H9 (cell line): ENCODE measurements around the gene HASPIN. TPM values are rescaled to one million over a fixed set of nuclear protein-coding genes. Genes with fewer than 3 reads are reported as not detected.

Experiments
- DNase-seq: peaks from one replicate; pipeline ENCODE4 v3.0.0-alpha.2; 2017
- H2AFZ ChIP-seq: one replicate; pipeline ENCODE4 v1.6.1; 2013; ENCODE audit warnings: mild to moderate bottlenecking, low read length, control low read depth, moderate library complexity
- H2AK5ac ChIP-seq: 2 replicates; pipeline ENCODE4 v1.6.1; 2013; ENCODE audit warnings: low read length, control low read depth, mixed read lengths; ENCODE audit not compliant: insufficient read length
- H2BK120ac ChIP-seq: one replicate; pipeline ENCODE4 v1.6.1; 2013; ENCODE audit warnings: low read depth, mild to moderate bottlenecking, low read length, control low read depth, inconsistent platforms; ENCODE audit not compliant: poor library complexity, severe bottlenecking
- H2BK12ac ChIP-seq: 2 replicates; pipeline ENCODE4 v1.6.1; 2013; ENCODE audit warnings: low read length, control low read depth, mixed read lengths, low read depth; ENCODE audit not compliant: insufficient read length
- H2BK15ac ChIP-seq: 2 replicates; pipeline ENCODE4 v1.6.1; 2013; ENCODE audit warnings: low read depth, low read length, control low read depth
- H2BK20ac ChIP-seq: one replicate; pipeline ENCODE4 v1.6.1; 2013; ENCODE audit warnings: low read depth, mild to moderate bottlenecking, low read length, control low read depth, inconsistent platforms; ENCODE audit not compliant: poor library complexity, severe bottlenecking
- H2BK5ac ChIP-seq: 2 replicates; pipeline ENCODE4 v1.6.1; 2013; ENCODE audit warnings: low read length, control low read depth, mixed read lengths; ENCODE audit not compliant: insufficient read length
- H3K14ac ChIP-seq: 2 replicates; pipeline ENCODE4 v1.6.1; 2013; ENCODE audit warnings: low read length, control low read depth; ENCODE audit not compliant: insufficient read depth
- H3K18ac ChIP-seq: 2 replicates; pipeline ENCODE4 v1.6.1; 2013; ENCODE audit warnings: low read depth, mild to moderate bottlenecking, mixed read lengths, low read length, control low read depth; ENCODE audit not compliant: insufficient read length
- H3K23ac ChIP-seq: 2 replicates; pipeline ENCODE4 v1.6.1; 2013; ENCODE audit warnings: low read length, control low read depth, mixed read lengths, low read depth; ENCODE audit not compliant: insufficient read length
- H3K23me2 ChIP-seq: 2 replicates; pipeline ENCODE4 v1.6.1; 2013; ENCODE audit warnings: low read depth, mild to moderate bottlenecking, mixed read lengths, low read length, control low read depth; ENCODE audit not compliant: insufficient read length, poor library complexity, severe bottlenecking
- H3K27ac ChIP-seq: 2 replicates; pipeline ENCODE4 v1.5.1; 2013; ENCODE audit warnings: low read length, control low read depth, mixed read lengths, low read depth; ENCODE audit not compliant: insufficient read length
- H3K27me3 ChIP-seq: 2 replicates; pipeline ENCODE4 v1.6.1; 2013; ENCODE audit warnings: low read length, control low read depth, inconsistent platforms; ENCODE audit not compliant: insufficient read depth
- H3K4ac ChIP-seq: 2 replicates; pipeline ENCODE4 v1.6.1; 2013; ENCODE audit warnings: low read depth, mild to moderate bottlenecking, control low read depth, inconsistent platforms, low read length, moderate library complexity
- H3K4me1 ChIP-seq: 2 replicates; pipeline ENCODE4 v1.6.1; 2013; ENCODE audit warnings: low read length, control low read depth, inconsistent platforms; ENCODE audit not compliant: insufficient read depth
- H3K4me2 ChIP-seq: 2 replicates; pipeline ENCODE4 v1.6.1; 2013; ENCODE audit warnings: low read length, control low read depth, mixed read lengths; ENCODE audit not compliant: insufficient read length, insufficient read depth
- H3K56ac ChIP-seq: 2 replicates; pipeline ENCODE4 v1.6.1; 2013; ENCODE audit warnings: low read depth, mild to moderate bottlenecking, mixed read lengths, low read length, control low read depth; ENCODE audit not compliant: insufficient read length
- H3K79me1 ChIP-seq: 2 replicates; pipeline ENCODE4 v1.6.1; 2013; ENCODE audit warnings: low read depth, mild to moderate bottlenecking, moderate library complexity, low read length, control low read depth, inconsistent platforms; ENCODE audit not compliant: insufficient read depth, poor library complexity, severe bottlenecking
- H3K79me2 ChIP-seq: 2 replicates; pipeline ENCODE4 v1.6.1; 2013; ENCODE audit warnings: low read length, control low read depth, inconsistent platforms; ENCODE audit not compliant: insufficient read depth
- H3K9ac ChIP-seq: 2 replicates; pipeline ENCODE4 v1.6.1; 2013; ENCODE audit warnings: low read length, control low read depth, mixed read lengths; ENCODE audit not compliant: insufficient read length; ENCODE audit errors: extremely low read depth
- H3K9me3 ChIP-seq: one replicate; pipeline ENCODE4 v1.6.1; 2013; ENCODE audit warnings: low read depth, low read length, inconsistent platforms; ENCODE audit not compliant: control insufficient read depth
- H3T11ph ChIP-seq: one replicate; pipeline ENCODE4 v1.6.1; 2013; ENCODE audit warnings: mild to moderate bottlenecking, low read length, control low read depth, inconsistent platforms
- H4K20me1 ChIP-seq: one replicate; pipeline ENCODE4 v1.6.1; 2013; ENCODE audit not compliant: control insufficient read depth, insufficient read length, insufficient read depth
- H4K5ac ChIP-seq: 2 replicates; pipeline ENCODE4 v1.6.1; 2013; ENCODE audit warnings: low read depth, mild to moderate bottlenecking, mixed read lengths, low read length, control low read depth; ENCODE audit not compliant: insufficient read length
- H4K8ac ChIP-seq: replicated peaks from 2 replicates; pipeline ENCODE4 v1.6.1; 2013; ENCODE audit warnings: low read length, control low read depth, mixed read lengths, low read depth; ENCODE audit not compliant: insufficient read length
- H4K91ac ChIP-seq: 2 replicates; pipeline ENCODE4 v1.6.1; 2013; ENCODE audit warnings: low read depth, mild to moderate bottlenecking, moderate library complexity, mixed read lengths, low read length, control low read depth; ENCODE audit not compliant: insufficient read length
- H3K27ac Mint-ChIP-seq, 3 experiments: 2 replicates in 2 of 3; 3 replicates in 1 of 3; pipeline ENCODE4 v1.8.0; 2020 to 2021; ENCODE audit warnings: mixed read lengths in 3 of 3, mild to moderate bottlenecking in 1 of 3, moderate library complexity in 1 of 3
- H3K27me3 Mint-ChIP-seq: 2 replicates; pipeline ENCODE4 v1.8.0; 2021; ENCODE audit warnings: low read depth, mild to moderate bottlenecking, moderate library complexity, mixed read lengths
- H3K36me3 Mint-ChIP-seq, 3 experiments: 2 replicates in 2 of 3; 3 replicates in 1 of 3; pipeline ENCODE4 v1.8.0; 2020 to 2021; ENCODE audit warnings: low read depth in 3 of 3, mixed read lengths in 3 of 3; ENCODE audit not compliant: insufficient read depth in 1 of 3
- H3K4me1 Mint-ChIP-seq, 2 experiments: 2 replicates each; pipeline ENCODE4 v1.8.0; 2020; ENCODE audit warnings: mixed read lengths in 2 of 2
- H3K4me3 Mint-ChIP-seq, 2 experiments: 2 replicates in 1 of 2; 3 replicates in 1 of 2; pipeline ENCODE4 v1.8.0; 2020 to 2021; ENCODE audit warnings: mild to moderate bottlenecking in 2 of 2, mixed read lengths in 2 of 2, moderate library complexity in 1 of 2
- H3K9me3 Mint-ChIP-seq, 2 experiments: 2 replicates in 1 of 2; 3 replicates in 1 of 2; pipeline ENCODE4 v1.8.0; 2020; ENCODE audit warnings: mild to moderate bottlenecking in 2 of 2, mixed read lengths in 2 of 2, moderate library complexity in 1 of 2
- WGBS: extraction: QIAGEN DNeasy Blood & Tissue Kit; methylation state at CpG from one replicate; pipeline ENCODE4 v1.1.7; 2013; ENCODE audit warnings: missing lambda C conversion rate, low lambda C conversion rate, mixed read lengths; ENCODE audit not compliant: insufficient read length; ENCODE audit errors: extremely low coverage; 5-methylcytosine and 5-hydroxymethylcytosine counted together
- total RNA-seq: library from RNA; stranded (reverse); gene quantifications from 2 replicates; pipeline ENCODE4 v1.2.1, GENCODE V29; 2021
- TF ChIP-seq, protein P1 (sequence below): fragments of 200-600 bp; sonication (generic); conservative IDR thresholded peaks from 3 replicates; pipeline ENCODE4 v1.8.0; 2021; ENCODE audit warnings: antibody characterized with exemption, mild to moderate bottlenecking

The HASPIN gene
- total RNA-seq, 1 experiment from 2014 or later: 26.6 TPM

DNA sequence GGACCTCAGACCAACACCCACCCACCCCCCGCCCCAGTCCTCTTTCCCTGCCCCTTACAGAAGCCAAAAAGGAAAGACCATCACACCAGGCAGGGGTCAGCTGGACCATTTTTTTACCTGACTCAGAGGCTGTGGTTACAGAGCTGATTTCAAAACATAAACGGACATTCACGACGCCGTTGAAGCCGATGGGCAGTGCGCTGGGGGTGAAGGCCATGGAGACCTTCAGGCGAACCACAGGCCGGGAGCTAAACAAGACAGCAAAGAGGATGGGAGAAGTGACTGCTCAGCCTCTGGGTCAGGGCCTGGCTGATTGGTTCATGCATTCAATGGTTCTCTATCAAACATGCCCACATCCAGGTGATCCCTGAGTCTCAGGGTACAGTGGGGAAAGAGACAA, 24.1 kb downstream of the HASPIN start:
- no peak overlapping the region for H3K56ac ChIP-seq
- DNase-seq: no peak
- no peaks in the 10 kb centered on the region for H3K36me3 Mint-ChIP-seq
- H3K23me2 ChIP-seq: no peaks in the 10 kb centered on the region
- no peak overlapping the region for H2BK12ac ChIP-seq
- no peaks in the 10 kb centered on the region for H3K9me3 Mint-ChIP-seq
- H3K4me1 ChIP-seq: no peaks in the 10 kb centered on the region
- H3K27ac Mint-ChIP-seq: peak overlapping the region in 1 of 3 experiments; percentile 72; a peak in 1 of 7 replicates
- H2AK5ac ChIP-seq: no peak overlapping the region
- no peak overlapping the region for H4K5ac ChIP-seq
- H3K4me3 Mint-ChIP-seq: no peak overlapping the region
- H3T11ph ChIP-seq: no peak overlapping the region
- H3K9ac ChIP-seq: no peak overlapping the region
- H4K8ac ChIP-seq: no peak overlapping the region
- no peak overlapping the region for H2BK15ac ChIP-seq
- no peak overlapping the region for H2BK5ac ChIP-seq
- H3K14ac ChIP-seq: no peak overlapping the region
- no peak overlapping the region for H2AFZ ChIP-seq
- peaks cover 5% of the 10 kb centered on the region for H3K27me3 Mint-ChIP-seq
- no peaks in the 10 kb centered on the region for H3K79me2 ChIP-seq
- no peak overlapping the region for H3K4me2 ChIP-seq
- no peak overlapping the region for H3K4ac ChIP-seq
- no peaks in the 10 kb centered on the region for H3K79me1 ChIP-seq
- no peaks in the 10 kb centered on the region for H3K9me3 ChIP-seq
- no peaks in the 10 kb centered on the region for H4K20me1 ChIP-seq
- H4K91ac ChIP-seq: no peak overlapping the region
- TF ChIP-seq, protein P1, sequence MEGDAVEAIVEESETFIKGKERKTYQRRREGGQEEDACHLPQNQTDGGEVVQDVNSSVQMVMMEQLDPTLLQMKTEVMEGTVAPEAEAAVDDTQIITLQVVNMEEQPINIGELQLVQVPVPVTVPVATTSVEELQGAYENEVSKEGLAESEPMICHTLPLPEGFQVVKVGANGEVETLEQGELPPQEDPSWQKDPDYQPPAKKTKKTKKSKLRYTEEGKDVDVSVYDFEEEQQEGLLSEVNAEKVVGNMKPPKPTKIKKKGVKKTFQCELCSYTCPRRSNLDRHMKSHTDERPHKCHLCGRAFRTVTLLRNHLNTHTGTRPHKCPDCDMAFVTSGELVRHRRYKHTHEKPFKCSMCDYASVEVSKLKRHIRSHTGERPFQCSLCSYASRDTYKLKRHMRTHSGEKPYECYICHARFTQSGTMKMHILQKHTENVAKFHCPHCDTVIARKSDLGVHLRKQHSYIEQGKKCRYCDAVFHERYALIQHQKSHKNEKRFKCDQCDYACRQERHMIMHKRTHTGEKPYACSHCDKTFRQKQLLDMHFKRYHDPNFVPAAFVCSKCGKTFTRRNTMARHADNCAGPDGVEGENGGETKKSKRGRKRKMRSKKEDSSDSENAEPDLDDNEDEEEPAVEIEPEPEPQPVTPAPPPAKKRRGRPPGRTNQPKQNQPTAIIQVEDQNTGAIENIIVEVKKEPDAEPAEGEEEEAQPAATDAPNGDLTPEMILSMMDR: no peak
- H2BK120ac ChIP-seq: no peak overlapping the region
- WGBS: no CpG with 5 or more reads among the region's 9 CpGs
- H3K27me3 ChIP-seq: no peaks in the 10 kb centered on the region
- H3K27ac ChIP-seq: no peak overlapping the region
- no peak overlapping the region for H2BK20ac ChIP-seq
- peaks cover 5 to 8% of the 10 kb centered on the region in 2 experiments for H3K4me1 Mint-ChIP-seq
- H3K23ac ChIP-seq: no peak overlapping the region
- H3K18ac ChIP-seq: no peak overlapping the region
